GM12875 (cell line): ENCODE data around the gene CBFA2T3.
"Not testable (repeated sequence)": the region's sequence is repeated elsewhere in the genome, so short reads cannot be mapped to it uniquely, and the experiment has no call there.

Experiments used
- H3K4me3 ChIP-seq: one replicate; pipeline ENCODE4 v1.5.1; 2011; ENCODE audit warnings: low read depth, low read length, control low read depth
- CTCF ChIP-seq: IDR thresholded peaks from 2 replicates; pipeline ENCODE4 v1.5.1; 2011; ENCODE audit warnings: low read depth, mild to moderate bottlenecking, control low read depth, inconsistent platforms, low read length, moderate library complexity, borderline replicate concordance; ENCODE audit not compliant: insufficient read depth

Gene CBFA2T3

GRCh38 chr16:89010210-89010925 lies 33.4 kb upstream of the CBFA2T3 start:
- no peak overlapping the region for H3K4me3 ChIP-seq
- no peak for TF ChIP-seq CTCF

GRCh38 chr16:89009343-89010209 lies 32.6 kb upstream of the CBFA2T3 start:
- no peak for TF ChIP-seq CTCF
- no peak overlapping the region for H3K4me3 ChIP-seq

- not testable (repeated sequence) for H3K4me3 ChIP-seq
Measured at GRCh38 chr16:89008796-89009195, 31.8 kb upstream of the CBFA2T3 start.

GRCh38 chr16:89007371-89008249 lies 30.6 kb upstream of the CBFA2T3 start:
- no peak overlapping the region for H3K4me3 ChIP-seq
- TF ChIP-seq CTCF = no peak

- no peak for TF ChIP-seq CTCF
- H3K4me3 ChIP-seq = no peak overlapping the region
Measured at GRCh38 chr16:89006036-89006752, 29.2 kb upstream of the CBFA2T3 start.

GRCh38 chr16:89005201-89006035 lies 28.4 kb upstream of the CBFA2T3 start:
- no peak overlapping the region for H3K4me3 ChIP-seq
- TF ChIP-seq CTCF = no peak
